HG03521 (cell line): Measurements from ENCODE around the gene PPP1R9B.

ENCODE experiments used
- ATAC-seq: cut with Tn5 transposase; IDR thresholded peaks from one replicate; pipeline ENCODE4 v1.9.1; 2021; ENCODE audit warnings: mild to moderate bottlenecking, moderate library complexity; ENCODE audit not compliant: unreplicated experiment

Gene PPP1R9B

GRCh38 chr17:50188531-50188920 is 38.0 kb upstream of the PPP1R9B start:
- ATAC-seq: no peak

GRCh38 chr17:50187751-50188530 is 37.5 kb upstream of the PPP1R9B start:
- no peak for ATAC-seq

GRCh38 chr17:50187394-50187725 is 36.9 kb upstream of the PPP1R9B start:
- ATAC-seq: no peak

GRCh38 chr17:50186661-50187393 is 36.4 kb upstream of the PPP1R9B start:
- no peak for ATAC-seq

GRCh38 chr17:50185631-50186471 is 35.4 kb upstream of the PPP1R9B start:
- no peak for ATAC-seq

- ATAC-seq: no peak
Observed at GRCh38 chr17:50184611-50185398, 34.3 kb upstream of the PPP1R9B start.

GRCh38 chr17:50184064-50184463 is 33.6 kb upstream of the PPP1R9B start:
- no peak for ATAC-seq

GRCh38 chr17:50183421-50183994 is 33.0 kb upstream of the PPP1R9B start:
- ATAC-seq: no peak

GRCh38 chr17:50182783-50183420 is 32.4 kb upstream of the PPP1R9B start:
- ATAC-seq: no peak

- no peak for ATAC-seq
Observed at GRCh38 chr17:50181591-50182560, 31.4 kb upstream of the PPP1R9B start.

- ATAC-seq: no peak
Observed at GRCh38 chr17:50181144-50181543, 30.7 kb upstream of the PPP1R9B start.

- no peak for ATAC-seq
Observed at GRCh38 chr17:50180620-50181019, 30.1 kb upstream of the PPP1R9B start.

- ATAC-seq: no peak
Observed at GRCh38 chr17:50180111-50180510, 29.6 kb upstream of the PPP1R9B start.

GRCh38 chr17:50177983-50178834 is 27.7 kb upstream of the PPP1R9B start:
- no peak for ATAC-seq

- ATAC-seq: no peak
Observed at GRCh38 chr17:50177476-50177875, 27.0 kb upstream of the PPP1R9B start.

- ATAC-seq: no peak
Observed at GRCh38 chr17:50176559-50177357, 26.3 kb upstream of the PPP1R9B start.
